ENCODE results near the gene HGS.
A peak's percentile ranks its signal among the peaks of the same experiment; 100 is the strongest.

Gene HGS

DNA sequence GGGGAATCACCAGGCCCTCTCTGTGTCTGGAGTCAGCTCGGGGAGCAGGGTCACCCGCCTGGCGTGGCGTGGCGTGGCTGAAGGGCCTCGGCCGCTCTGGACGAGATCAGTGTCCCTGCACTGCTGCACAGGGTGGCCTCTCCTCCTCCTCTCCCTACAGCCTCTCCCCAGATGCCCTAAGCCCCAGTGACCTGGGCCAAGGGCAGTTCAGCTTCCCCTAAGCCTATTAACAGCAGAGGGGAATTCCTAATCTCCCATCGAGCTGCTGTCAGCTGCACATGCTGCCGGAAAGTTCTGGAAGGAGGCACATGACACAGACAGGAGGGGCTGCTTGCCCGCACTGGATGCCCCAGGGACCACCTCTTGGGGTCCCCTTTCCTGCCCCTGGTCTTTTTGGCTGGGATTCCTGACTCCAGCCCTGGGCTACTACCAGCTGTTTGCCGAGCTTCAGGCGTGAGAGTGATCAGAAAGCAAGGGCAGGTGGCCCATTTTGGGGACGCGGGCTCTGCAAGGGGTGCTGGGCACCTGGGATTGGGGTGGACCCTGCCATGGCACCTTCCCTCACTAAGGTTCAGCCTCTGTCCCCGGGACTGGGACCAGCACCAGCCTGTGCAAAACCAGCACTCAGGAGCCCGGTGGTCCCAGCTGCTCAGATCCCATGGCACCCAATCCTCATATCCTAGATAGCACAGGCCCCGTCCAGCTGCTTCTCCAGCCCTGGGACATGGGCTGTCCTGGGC is 28.3 kb upstream of the HGS start:
- no peak for DNase-seq (ENCODE audit: low spot score)

DNA sequence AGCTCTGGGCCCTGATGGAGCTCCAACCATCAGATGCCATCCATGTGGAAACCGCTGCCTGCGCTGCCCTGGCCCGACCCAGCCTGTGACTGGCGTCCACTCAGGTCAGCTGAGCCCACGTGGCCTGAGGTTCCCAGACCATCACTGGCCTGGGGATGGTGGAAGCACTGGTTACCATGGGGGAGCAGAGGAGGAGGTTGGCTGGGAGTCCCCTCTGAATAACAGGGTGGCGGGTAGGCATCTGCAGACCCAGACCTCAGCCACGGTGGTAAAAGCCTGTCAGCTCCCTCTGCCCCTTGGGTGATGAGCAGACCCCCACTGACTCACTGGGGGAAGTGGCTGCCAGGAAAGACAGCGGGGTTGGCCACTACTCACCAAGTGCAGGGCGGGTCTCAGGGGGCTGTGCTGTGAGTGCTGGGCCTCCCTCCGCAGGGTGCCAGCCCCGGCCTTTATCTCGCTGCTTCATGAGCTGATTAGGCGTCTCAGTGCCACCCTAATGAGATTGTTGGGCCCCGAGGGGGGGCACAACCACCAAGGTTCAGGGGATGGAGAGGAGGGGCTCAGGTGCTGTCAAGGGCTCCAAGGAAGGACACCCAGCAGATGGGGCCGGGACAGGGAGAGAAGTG is 27.6 kb upstream of the HGS start, which contains the start of gene PDE6G:
Gene PDE6G, minus strand, starts transcription at position 425 of the 626 bp plus-strand sequence. CDS start 3,237 bp downstream, outside the sequence.
- no peak for DNase-seq (ENCODE audit: low spot score)

DNA sequence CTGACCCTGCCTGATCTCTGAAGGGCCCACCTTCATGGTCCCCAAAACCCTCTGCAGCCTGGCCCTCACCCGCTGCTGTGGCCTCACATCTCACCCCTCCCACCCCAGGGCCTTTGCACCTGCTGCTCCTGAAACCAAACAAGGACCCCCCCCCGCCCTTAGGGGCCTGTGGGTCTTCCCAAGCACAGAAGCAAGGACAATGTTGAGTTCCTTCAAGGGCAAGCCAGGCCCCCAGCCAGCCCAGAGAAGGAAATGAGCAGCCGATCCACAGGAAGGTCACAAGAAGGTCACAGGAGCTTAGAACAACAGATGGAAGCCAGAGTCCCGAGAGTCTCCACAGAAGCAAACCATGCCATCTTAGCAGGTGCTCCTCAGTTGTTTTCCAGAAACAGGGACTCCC is 27.0 kb upstream of the HGS start:
- DNase-seq (ENCODE audit: low spot score) = no peak

DNA sequence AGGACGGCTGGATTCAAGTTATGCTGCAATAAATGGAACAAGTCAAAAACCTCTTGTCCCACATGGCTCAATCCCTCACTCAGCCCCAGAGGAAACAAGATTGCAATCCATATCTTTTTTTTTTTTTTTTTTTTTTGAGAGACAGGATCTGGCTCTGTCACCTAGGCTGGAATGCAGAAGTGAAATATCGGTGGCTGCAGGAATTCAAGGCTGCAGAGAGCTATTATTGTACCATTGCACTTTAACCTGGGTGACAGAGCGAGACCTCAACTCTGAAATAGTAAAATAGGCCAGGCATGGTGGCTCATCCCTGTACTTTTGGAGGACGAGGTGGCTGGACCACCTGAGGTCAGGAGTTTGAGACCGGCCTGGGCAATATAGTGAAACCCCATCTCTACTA is 24.8 kb upstream of the HGS start:
- no peak for DNase-seq (ENCODE audit: low spot score)

DNA sequence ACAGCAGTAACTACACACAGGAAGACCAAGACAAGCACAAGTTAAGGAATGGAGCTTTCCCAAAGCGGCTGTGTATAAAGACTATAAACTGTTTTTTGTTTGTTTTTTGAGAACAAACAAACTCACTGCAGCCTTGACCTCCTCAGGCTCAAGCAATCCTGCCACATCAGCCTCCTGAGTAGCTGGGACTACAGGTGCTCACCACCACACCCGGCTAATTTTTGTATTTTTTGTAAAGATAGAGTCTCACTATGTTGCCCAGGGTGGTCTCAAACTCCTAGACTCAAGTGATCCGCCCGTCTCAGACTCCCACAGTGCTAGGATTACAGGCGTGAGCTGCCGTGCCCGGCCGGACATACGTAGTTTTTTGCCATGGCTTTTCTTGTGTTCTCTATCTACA is 23.4 kb upstream of the HGS start:
- DNase-seq (ENCODE audit: low spot score) = no peak

DNA sequence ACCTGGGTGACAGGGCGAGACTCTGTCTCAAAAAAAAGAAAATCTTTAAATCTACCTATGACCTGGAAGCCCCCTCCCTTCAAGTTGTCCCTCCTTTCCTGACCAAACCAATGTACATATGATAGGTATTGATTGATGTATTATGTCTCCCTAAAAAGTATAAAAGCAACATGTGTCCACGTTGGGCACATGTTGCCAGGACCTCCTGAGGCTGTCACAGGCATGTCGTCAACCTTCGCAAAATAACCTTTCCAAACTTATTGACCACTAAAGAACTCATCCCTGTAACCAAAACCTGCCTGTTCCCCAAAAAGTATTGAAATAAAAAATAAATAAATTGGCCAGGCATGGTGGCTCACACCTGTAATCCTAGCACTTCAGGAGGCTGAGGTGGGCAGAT is 21.8 kb upstream of the HGS start:
- DNase-seq (ENCODE audit: low spot score) = no peak

DNA sequence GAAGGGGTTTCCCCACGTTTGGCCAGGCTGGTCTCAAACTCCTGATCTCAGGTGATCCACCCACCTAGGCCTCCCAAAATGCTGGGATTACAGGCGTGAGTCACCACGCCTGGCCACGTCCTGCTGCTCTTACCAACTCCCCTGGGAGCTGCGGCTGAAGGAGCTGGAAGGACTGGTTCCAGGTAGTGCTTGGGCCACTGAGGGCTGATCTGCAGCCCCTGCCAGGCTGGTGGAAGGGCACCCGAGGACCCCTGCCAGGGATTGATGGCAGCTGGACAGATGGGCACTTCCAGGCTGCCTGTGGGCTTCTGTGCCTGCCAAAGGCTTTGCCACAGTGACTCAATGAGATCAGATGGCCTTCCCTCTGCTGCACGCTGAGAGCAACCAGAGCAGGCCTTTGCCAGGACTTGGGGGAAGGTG is 19.8 kb upstream of the HGS start:
- DNase-seq (ENCODE audit: low spot score) = no peak

DNA sequence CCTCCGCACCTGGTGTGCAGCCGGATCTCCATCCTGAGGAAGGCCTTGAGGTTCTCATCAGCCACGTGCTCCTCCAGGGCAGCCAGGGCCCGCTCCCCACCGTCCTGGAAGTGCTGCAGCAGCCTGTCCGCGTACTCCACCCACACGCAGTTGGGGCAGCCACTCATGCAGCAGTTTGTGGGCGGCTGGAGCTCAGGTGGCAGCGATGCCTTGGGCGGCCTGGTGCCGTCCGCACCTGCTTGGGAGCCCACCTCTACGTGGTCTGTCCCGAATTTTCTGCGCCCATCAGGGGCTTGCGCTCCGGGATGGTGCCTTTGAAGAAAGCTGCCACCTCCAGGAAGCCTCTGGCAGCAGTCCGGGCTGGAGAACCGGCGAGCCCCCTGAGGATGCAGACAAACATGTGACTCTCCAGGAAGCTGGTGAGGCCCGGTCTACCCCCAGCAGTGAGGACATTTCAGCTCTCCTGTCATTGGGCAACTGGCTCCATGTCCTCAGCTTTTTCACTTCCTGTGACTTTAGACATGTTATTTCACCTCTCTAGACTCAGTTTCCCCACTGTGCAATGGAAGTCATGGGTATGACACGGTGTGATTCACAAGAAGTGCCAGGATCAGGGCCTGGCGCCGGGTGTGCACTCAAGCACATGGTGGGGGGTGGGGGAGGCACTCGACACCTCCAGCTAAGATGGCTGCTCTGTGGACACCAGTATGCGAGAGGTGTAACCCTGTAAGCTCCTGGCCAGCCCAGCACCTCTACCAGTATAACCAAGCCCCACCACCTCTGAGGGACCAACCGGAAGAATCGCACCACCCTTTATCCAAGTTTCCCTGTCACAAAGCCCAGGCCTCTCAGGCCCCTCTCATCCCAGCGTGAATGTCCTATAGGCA is 18.4 kb upstream of the HGS start:
- DNase-seq (ENCODE audit: low spot score) = peak; percentile 59

DNA sequence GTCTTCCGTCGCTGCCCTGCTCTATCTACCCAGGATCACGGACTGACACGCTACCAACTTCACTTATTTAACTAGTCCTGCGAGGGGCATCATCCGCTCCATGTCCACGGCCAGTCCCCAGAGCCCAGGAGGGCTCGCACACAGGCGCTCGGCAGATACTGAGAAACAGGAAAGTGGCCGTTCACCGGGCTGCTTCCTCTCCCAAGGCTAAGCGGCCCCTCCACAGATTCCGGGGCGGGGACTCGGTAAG is 17.8 kb upstream of the HGS start:
- peak; percentile 41 for DNase-seq (ENCODE audit: low spot score)

DNA sequence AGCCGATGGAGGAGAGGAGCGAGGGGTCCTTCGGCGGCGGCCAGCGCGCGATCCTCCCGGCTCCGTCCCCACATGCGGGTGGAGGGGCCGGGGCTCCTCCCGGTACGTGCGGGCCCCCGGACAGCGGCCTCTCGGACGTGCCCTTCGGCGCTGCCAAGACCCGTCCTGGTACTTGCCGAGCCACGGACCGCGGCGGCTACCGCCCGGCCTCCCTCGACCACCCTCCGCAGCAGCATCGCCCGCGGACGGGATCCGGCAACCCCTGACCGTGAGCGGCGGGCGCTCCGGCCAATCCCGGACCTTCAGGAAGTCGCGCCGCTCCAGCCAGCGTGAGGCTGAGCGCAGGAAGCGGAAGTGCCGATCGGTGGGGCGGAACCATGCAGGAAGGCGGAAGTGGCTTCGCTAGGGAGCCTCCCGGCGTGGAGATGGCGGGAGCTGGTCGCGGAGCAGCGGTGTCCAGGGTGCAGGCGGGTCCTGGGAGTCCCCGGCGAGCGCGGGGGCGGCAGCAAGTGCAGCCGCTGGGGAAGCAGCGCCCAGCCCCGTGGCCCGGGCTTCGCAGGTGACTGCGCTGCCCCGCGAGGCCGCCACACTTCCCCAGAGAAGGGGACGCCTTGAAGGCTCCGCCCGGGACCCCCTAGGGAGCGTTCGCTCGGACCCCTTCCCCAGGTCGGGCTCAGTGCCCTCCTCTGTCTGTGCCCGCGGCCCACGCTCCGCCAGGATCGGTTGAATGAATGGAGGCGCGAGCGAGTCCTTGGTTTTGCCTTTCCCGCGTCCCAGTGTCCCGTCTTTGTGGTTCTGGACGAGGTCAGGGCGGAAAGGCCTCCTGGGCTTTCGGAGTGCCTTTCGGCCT is 17.2 kb upstream of the HGS start, which contains the start of the genes CCDC137 and OXLD1:
Gene CCDC137, plus strand, starts transcription at position 396 of the 850 bp plus-strand sequence. Its CDS starts 30 bp downstream, at position 426.
Gene OXLD1, minus strand, starts transcription at position 264 of the 850 bp plus-strand sequence. Its CDS starts 28 bp downstream, at position 236.
- peak; percentile 94 for DNase-seq (ENCODE audit: low spot score)

DNA sequence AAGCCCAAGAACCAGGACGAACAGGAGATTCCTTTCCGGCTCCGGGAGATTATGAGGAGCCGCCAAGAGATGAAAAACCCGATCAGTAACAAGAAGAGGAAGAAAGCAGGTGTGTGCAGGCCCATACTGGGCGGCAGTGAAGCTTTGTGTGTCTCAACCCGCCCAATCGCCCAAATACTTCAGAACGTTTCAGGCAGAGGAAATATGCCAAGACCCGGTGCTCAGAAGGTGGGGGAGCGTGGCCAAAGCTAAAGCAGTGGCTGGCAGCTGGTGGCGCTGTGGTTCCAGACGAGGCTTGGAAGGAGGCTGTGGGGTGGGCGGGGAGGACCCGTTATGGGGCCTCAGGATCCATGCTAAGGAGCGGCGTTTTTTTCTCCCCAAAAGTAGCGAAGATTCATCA is 16.1 kb upstream of the HGS start:
- no peak for DNase-seq (ENCODE audit: low spot score)

DNA sequence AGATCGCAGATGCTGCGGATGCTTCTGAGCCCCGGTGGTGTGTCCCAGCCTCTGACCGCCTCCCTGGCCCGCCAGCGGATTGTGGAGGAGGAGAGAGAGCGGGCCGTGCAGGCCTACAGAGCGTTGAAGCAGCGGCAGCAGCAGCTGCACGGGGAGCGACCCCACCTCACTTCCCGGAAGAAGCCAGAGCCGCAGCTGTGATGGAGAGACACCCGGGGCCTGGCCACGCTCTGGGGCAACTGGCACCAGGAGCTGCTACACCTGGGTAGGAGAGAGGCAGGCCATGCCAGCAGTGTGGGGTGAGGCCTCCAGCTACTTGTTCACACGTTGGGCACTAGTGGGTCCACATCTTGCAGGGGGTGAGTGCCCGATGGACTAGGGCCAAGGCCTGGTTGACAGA is 11.3 kb upstream of the HGS start:
- DNase-seq (ENCODE audit: low spot score) = no peak

DNA sequence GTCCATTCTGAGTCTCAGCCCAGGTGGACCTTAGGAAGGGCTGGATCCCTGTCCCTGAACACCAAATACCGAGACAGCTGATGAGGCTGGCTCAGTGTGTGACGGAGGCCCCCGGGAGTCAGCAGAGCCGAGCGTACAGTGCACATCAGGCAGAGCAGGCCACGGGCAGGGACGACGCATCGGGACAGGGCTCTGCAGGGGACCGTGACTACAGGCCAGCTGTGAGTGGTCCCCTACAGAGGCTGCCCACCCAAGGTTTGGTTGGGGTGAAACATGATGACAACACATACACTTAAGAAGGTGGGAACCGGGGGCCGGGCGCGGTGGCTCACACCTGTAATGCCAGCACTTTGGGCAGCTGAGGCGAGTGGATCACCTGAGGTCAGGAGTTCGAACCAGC is 10.9 kb upstream of the HGS start:
- DNase-seq (ENCODE audit: low spot score) = no peak

DNA sequence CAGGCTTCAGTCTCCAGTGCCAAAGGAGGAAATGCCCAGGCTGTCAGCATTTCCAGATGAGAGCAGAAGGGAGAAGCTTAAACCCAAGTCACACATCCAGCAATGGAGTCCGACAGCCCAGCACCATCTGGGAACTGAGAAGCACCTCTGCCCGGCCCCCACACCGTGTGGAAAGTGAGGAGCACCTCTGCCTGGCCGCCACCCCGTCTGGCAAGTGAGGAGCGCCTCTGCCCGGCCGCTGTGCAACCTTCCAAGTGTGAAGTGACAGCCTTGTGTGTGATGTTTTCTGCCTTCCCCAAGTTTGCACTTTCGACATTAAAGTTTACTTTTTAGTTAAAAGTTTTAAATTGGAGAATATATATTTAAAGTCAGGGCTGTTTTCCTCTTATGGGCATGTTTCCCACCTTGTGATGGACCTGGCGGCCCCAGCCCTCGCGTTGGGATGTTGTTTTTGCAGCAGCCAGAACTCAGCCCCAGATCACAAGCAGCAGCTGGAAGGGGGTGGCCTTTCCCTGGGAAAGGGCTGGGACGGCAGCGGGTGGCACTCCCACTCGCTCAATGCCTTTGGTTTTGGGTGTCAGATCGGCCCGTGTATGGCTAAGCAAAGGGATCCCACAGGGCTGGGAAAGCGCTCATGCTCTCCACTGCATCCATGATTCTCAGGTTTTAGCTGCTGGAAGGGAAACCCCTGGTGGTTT is 10.1 kb upstream of the HGS start:
- DNase-seq (ENCODE audit: low spot score) = no peak

DNA sequence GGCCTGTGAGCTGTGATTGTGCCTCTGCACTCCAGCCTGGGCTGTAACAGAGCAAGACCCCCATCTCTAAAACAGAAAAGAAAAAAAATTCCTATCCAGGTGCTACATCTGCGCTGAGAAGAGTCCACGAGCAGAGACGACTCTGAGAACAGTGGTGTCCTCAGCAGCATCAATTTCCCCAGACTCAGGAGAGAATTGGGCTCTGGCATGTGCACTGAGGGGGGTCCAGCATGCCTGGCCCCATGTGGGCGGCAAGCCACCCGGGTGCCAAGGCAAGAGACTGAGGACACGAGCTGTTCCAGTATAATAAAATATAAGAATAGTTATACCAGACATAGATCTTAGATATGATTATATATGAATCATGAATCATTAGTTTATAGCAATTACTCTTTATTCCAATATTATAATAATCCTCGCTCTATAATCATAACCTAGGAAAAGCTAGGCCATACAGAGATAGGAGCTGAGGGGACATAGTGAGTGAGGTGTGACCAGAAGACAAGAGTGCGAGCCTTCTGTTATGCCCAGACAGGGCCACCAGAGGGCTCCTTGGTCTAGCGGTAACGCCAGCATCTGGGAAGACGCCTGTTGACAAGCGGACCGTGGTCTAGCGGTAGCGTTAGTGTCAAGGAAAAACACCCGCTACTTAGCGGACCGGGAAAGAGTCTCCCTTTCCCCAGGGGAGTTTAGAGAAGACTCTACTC is 8.1 kb upstream of the HGS start:
- peak; percentile 16 for DNase-seq (ENCODE audit: low spot score)

DNA sequence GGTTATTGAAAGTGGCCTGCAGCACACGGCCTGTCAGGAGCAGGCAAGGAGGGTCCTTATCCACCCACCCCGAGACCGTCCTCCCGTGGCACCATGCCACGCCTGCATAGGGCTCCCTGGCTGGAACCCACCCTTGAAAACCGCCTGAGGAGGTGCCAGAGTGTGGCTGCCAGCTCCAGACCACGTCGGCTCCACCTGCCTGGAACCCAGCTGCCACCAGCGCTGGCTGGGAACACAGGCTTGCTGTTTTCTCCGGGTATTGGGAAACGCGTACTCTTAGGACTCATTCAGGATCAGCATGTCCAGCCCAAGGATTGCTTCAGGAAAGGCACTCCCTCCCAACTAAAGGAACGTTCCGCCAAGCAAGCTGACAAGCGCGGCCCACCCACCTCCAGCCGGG is 6.9 kb upstream of the HGS start:
- DNase-seq (ENCODE audit: low spot score) = no peak

DNA sequence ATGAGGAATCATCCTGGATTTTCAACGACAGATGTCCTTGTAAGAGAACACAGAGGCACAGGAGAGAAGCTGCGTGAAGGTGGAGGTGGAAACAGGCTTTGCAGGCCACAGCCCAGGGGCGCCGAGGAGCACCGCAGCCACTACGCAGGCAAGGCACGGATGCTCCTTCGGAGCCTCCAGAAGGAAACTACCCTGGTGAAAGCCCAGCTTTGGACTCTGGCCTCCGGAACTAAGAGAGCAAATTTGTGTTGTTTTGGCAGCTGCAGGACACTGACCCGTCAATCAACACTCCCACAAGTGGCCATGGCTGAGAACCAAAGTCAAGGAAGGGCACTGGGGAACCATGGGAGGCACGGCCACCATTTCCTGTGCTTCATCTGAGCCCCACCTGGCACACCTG is 3.7 kb upstream of the HGS start:
- DNase-seq (ENCODE audit: low spot score) = no peak

DNA sequence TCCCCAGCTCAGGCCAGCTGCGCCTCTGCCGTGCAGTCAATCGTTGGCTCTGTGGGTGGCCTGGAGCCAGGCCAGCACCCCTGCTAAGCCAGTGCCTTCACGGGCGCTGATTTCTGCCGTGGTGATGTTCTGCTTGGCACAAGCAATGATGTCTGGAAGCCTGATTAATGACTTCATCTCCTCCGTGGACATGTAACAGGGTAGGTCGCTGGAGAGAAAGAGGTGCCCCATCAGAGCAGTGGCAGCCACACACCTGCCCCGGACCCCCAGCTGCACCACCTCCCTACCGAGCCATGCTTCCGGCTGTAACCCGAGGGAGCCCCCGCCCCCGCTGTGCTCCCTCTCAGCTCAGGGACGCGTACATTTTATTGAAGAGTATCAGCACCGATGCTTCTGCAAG is 2.1 kb upstream of the HGS start:
- no peak for DNase-seq (ENCODE audit: low spot score)

DNA sequence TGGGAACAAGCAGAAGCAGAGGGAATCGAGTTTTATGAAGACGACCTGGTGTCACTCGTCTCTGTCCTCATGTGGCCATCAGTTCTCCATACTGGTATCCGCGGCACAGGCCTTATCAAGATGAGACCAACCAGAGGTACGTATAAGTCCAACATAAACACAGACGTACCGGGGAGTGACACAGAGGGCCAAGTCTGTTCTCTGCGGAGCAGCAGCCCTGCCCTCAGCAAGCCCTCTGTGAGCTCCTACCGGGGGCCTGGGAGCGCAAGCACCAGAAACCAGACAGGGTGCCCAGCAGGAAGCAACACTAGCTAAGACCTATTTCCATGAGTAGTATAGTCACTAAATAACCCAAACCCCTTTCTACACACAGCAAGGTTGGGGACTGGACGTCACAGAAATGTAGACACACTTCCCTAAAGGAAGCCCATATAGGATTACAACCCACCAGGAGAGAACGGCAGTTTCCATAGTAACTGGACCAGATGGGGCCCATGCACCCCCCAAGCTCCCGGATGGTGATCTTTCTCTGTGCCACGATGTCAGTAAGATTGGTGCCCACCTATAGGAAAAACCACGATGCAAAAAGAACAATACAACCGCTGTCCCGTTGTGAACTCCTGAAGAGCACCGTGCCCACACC is 1.1 kb upstream of the HGS start:
- no peak for DNase-seq (ENCODE audit: low spot score)

DNA sequence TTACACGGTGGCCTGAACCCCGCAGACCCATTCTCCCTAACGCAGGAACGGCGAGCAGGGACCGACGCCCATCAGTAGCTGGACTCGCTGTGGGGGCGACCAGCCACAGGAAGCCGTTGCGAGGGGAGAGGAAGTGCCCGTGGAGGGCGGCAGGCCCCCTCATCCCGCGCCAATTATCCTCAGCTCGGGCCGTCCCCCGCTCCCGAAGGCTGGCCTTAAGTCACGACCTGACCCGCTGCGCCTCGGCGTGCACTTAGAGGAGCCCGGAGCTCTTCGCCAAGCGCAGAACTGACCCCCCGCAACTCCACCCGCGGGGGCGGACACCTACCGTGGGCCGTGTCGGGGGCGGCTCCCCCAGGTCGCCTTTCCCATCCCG is 615 bp upstream of the HGS start:
- no peak for DNase-seq (ENCODE audit: low spot score)
